ENCODE results near the gene FSTL3. TPM values are rescaled to one million over a fixed set of nuclear protein-coding genes. Genes with fewer than 3 reads are reported as not detected.

FSTL3 gene
- total RNA-seq, 1 donor, result 52.1 TPM

DNA sequence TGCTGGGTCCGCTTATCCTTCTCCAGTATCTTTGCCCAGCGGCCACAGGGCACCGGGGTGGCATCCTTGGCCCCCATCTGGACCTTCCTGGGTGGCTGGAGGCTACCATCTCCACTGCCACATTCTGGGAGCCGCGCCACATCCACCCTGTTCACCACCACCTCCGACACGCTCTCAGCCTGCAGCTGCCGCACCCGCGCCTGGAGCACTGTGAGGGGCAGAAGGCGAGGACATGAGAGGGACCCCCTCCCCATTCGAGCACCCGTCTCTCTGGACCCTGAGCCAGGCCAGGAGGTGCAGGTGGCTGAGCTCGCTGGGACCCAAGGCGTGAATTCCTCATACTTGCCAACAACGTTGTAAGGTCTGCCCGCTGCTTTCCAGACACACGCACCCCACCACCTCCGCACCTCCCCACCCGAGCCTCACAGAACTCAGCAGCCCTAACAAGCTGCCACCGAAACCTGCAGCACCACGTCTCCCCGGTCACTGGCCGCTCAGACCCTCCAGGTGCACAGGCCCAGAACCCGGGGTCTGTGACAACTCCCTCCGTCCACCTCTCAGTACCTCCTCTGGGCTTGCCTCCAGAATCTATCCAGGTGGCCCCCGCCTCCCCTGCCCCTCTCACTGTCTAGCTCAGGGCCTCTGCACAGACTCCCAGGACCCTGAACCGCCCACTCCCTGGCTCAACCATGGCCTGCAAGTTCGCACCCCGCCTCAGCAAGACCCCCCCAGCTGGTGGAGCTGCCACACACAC lies 46.1 kb upstream of the FSTL3 start:
- Histone ChIP-seq H3K4me2 (ENCODE audit: insufficient read depth, low read length) (no peak overlapping the region), H3K9me3 (ENCODE audit: low read depth, low read length) (no peaks in the 10 kb centered on the region), H3K4me3 (ENCODE audit: insufficient read depth, low read length) (no peak overlapping the region), H3K4me1 (ENCODE audit: insufficient read depth, low read length) (peaks cover 16% of the 10 kb centered on the region), H4K20me1 (ENCODE audit: insufficient read depth, low read length) (peaks cover 12% of the 10 kb centered on the region), H3K27ac (ENCODE audit: low read depth, low read length) (no peak overlapping the region), H2AFZ (ENCODE audit: low read length) (no peak overlapping the region), H3K79me2 (ENCODE audit: insufficient read depth, low read length) (peaks cover 22% of the 10 kb centered on the region), H3K27me3 (ENCODE audit: insufficient read depth, low read length) (no peaks in the 10 kb centered on the region), H3K36me3 (ENCODE audit: insufficient read depth, low read length) (peaks cover 10% of the 10 kb centered on the region)
- no peak for DNase-seq (ENCODE audit: insufficient read length, low spot score, missing footprints)
- TF ChIP-seq, protein P1, sequence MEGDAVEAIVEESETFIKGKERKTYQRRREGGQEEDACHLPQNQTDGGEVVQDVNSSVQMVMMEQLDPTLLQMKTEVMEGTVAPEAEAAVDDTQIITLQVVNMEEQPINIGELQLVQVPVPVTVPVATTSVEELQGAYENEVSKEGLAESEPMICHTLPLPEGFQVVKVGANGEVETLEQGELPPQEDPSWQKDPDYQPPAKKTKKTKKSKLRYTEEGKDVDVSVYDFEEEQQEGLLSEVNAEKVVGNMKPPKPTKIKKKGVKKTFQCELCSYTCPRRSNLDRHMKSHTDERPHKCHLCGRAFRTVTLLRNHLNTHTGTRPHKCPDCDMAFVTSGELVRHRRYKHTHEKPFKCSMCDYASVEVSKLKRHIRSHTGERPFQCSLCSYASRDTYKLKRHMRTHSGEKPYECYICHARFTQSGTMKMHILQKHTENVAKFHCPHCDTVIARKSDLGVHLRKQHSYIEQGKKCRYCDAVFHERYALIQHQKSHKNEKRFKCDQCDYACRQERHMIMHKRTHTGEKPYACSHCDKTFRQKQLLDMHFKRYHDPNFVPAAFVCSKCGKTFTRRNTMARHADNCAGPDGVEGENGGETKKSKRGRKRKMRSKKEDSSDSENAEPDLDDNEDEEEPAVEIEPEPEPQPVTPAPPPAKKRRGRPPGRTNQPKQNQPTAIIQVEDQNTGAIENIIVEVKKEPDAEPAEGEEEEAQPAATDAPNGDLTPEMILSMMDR (IDR thresholded peaks at IDR 0.05; ENCODE audit: extremely low read depth, low read depth, low read length), result no peak

DNA sequence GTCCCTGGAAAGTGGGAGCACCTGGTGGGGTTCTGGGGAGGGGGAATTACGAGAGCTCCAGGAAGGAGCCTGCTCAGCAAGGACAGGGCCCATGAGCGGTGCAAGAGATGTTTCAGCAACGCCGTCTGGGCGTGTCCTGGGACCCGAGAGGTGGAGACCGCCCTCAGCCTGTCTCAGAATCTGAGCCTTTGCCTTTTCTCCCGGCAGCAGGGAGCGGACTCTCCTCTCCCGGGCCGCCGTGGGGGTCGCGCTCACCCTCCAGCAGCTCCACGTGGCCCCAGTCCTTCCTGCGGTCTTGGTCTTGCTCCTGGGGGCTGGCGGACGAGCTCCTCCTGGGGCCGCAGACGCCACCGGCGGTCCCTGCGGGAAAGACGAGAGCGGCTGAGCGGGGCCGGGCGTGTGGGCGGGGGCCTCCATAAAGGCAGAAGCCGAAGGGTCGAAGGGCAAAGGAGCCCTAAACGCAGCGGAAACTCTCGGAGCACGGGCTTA lies 43.6 kb upstream of the FSTL3 start:
- no peak for DNase-seq (ENCODE audit: insufficient read length, low spot score, missing footprints)
- Histone ChIP-seq H3K27me3 (ENCODE audit: insufficient read depth, low read length) (no peaks in the 10 kb centered on the region), H3K9me3 (ENCODE audit: low read depth, low read length) (no peaks in the 10 kb centered on the region), H3K4me2 (ENCODE audit: insufficient read depth, low read length) (peak overlapping the region; percentile 99), H2AFZ (ENCODE audit: low read length) (peak overlapping the region; percentile 63), H3K4me3 (ENCODE audit: insufficient read depth, low read length) (peak overlapping the region; percentile 79), H3K27ac (ENCODE audit: low read depth, low read length) (peak overlapping the region; percentile 55), H3K36me3 (ENCODE audit: insufficient read depth, low read length) (peaks cover 7% of the 10 kb centered on the region), H3K79me2 (ENCODE audit: insufficient read depth, low read length) (peaks cover 22% of the 10 kb centered on the region), H4K20me1 (ENCODE audit: insufficient read depth, low read length) (peaks cover 10% of the 10 kb centered on the region), H3K4me1 (ENCODE audit: insufficient read depth, low read length) (peaks cover 16% of the 10 kb centered on the region)
- TF ChIP-seq, protein P1 (IDR thresholded peaks at IDR 0.05; ENCODE audit: extremely low read depth, low read depth, low read length), result no peak

DNA sequence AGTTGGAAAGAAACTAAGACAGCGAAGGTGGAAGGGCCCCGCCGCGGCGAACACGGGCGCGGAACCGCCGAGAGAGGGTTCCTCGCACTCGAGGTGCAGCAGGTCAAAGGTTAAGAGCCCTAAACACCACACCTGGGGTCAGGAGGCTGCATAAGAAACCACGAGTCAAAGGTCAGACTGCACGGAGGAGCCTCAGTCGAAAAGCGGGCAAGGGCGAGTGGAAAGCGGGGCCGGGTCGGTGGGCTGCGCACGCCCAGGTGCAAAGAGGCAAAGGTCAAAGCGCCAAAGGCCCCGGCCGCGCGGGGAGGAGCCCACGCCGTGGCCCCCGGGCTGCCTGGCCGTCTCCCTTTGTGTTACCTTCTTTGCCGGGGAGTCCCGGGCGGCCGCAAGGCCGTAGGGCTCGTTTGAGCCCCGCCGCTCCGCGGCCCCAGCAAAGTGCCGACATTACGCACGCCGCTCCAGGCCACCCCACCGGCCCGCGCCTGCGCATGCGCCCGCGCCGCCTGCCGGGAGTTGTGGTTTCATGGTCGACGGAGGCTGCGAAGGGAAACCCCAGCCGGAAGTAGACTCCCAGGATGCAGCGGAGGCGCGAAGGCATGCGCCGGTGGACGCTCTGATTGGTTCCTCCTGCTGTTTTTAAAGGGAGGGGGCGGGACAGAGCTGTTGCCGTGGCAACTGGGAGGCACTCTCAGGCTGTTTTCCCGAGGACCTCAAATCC lies 43.0 kb upstream of the FSTL3 start, which contains the start of gene POLRMT:
Gene POLRMT, minus strand, starts transcription at position 470 of the 718 bp plus-strand sequence. Its CDS starts 25 bp downstream, at position 445.
- peaks cover 3% of the 10 kb centered on the region for H3K36me3 ChIP-seq (ENCODE audit: insufficient read depth, low read length)
- no peaks in the 10 kb centered on the region for H3K27me3 ChIP-seq (ENCODE audit: insufficient read depth, low read length)
- TF ChIP-seq, protein P1 (IDR thresholded peaks at IDR 0.05; ENCODE audit: extremely low read depth, low read depth, low read length), result no peak
- peaks cover 6% of the 10 kb centered on the region for H4K20me1 ChIP-seq (ENCODE audit: insufficient read depth, low read length)
- H3K79me2 ChIP-seq (ENCODE audit: insufficient read depth, low read length), result peaks cover 22% of the 10 kb centered on the region
- H3K27ac ChIP-seq (ENCODE audit: low read depth, low read length), result peak within 1 kb of the TSS; percentile 89
- no peaks in the 10 kb centered on the region for H3K9me3 ChIP-seq (ENCODE audit: low read depth, low read length)
- DNase-seq (ENCODE audit: insufficient read length, low spot score, missing footprints), result peak; percentile 100
- H3K4me3 ChIP-seq (ENCODE audit: insufficient read depth, low read length), result peak within 1 kb of the TSS; percentile 79
- H2AFZ ChIP-seq (ENCODE audit: low read length), result peak within 1 kb of the TSS; percentile 96
- peak within 1 kb of the TSS; percentile 99 for H3K4me2 ChIP-seq (ENCODE audit: insufficient read depth, low read length)
- H3K4me1 ChIP-seq (ENCODE audit: insufficient read depth, low read length), result peaks cover 16% of the 10 kb centered on the region

Data from osteoblast (primary cell).